Right lobe of liver (tissue), 6 donors: ENCODE data around the gene RIT1. TPM values are rescaled to one million over a fixed set of nuclear protein-coding genes. Genes with fewer than 3 reads are reported as not detected.
"Not testable (repeated sequence)": the region's sequence is repeated elsewhere in the genome, so short reads cannot be mapped to it uniquely, and the experiment has no call there.

Experiments used
- ATAC-seq, 4 donors: fragments of 200-7000 bp; cut with Tn5 transposase; one replicate each; pipeline ENCODE4 v1.9.1; 2020; ENCODE audit warnings: mild to moderate bottlenecking in 4 of 4, moderate library complexity in 4 of 4
- DNase-seq, 3 donors: peaks; one replicate each; pipeline ENCODE4 v3.0.0-alpha.2; 2020
- H3K27ac ChIP-seq, 3 donors: fragments of 200-600 bp; one replicate each; pipeline ENCODE4 v1.8.0; 2022
- H3K27me3 ChIP-seq, 2 donors: fragments of 200-600 bp; one replicate each; pipeline ENCODE4 v1.8.0; 2022
- H3K36me3 ChIP-seq, 4 donors: fragments of 200-600 bp; sonication (generic) in 1 of 4; one replicate each; pipeline versions ENCODE4 v1.5.1 to v1.8.0; 2017 to 2022; ENCODE audit warnings: control low read depth in 1 of 4
- H3K4me1 ChIP-seq, 4 donors: fragments of 200-600 bp; sonication (generic) in 1 of 4; one replicate each; pipeline versions ENCODE4 v1.5.1 to v1.8.0; 2017 to 2022; ENCODE audit warnings: control low read depth in 1 of 4
- H3K4me3 ChIP-seq, 3 donors: fragments of 200-600 bp; one replicate each; pipeline ENCODE4 v1.8.0; 2022
- H3K9me3 ChIP-seq, 4 donors: fragments of 200-600 bp; sonication (generic) in 1 of 4; one replicate each; pipeline versions ENCODE4 v1.5.1 to v1.8.0; 2017 to 2022; ENCODE audit warnings: control low read depth in 1 of 4
- POLR2A ChIP-seq: fragments of 450-650 bp; IDR thresholded peaks from one replicate; pipeline ENCODE4 v1.6.1; 2017; ENCODE audit warnings: antibody characterized with exemption, mild to moderate bottlenecking
- WGBS: methylation state at CpG from one replicate; pipeline ENCODE4 v1.1.6; 2018; ENCODE audit warnings: low coverage, low lambda C conversion rate; ENCODE audit not compliant: insufficient coverage; ENCODE audit errors: missing lambda C conversion rate; 5-methylcytosine and 5-hydroxymethylcytosine counted together
- intact Hi-C, 2 donors: fragments of 100-400 bp; cut with DNase I; formaldehyde crosslinking; loops; one replicate each; pipeline versions ENCODE4 v1.11.2 to v1.14.1; 2022
- total RNA-seq, 6 experiments: library from RNA; depleted of rRNA in 2 of 6; stranded (reverse); fragments of >200 nt in 2 of 6; fragmentation: NEBNext Ultra II Directional in 3 of 6; extraction: Animal tissue kit (Norgen Biotek cat#: 25700) in 3 of 6; gene quantifications; one replicate each; pipeline versions ENCODE4 v1.1.0 to v1.2.4, GENCODE V29; 2016 to 2023
- TF ChIP-seq, protein P1 (sequence below), 4 donors: fragments of 200-600 bp in 3 of 4; fragments of 450-650 bp in 1 of 4; IDR thresholded peaks; one replicate each; pipeline versions ENCODE4 v1.5.1 to v1.8.0; 2016 to 2022; ENCODE audit warnings: antibody characterized with exemption in 4 of 4, mild to moderate bottlenecking in 2 of 4
- donor health status: DM: no; HTN: yes; CAD: no.
- donor health status: DM: no; HTN: no; CAD: no.
- donor health status: DM: no; HTN: no; CAD: no.
- donor health status: DM: no; HTN: yes; CAD: no.
- donor health status: DM: no; HTN: yes; CAD: no.

The RIT1 gene
- total RNA-seq, 6 experiments from 2014 or later: 4.9 to 28.3 (median 11.3) TPM

DNA sequence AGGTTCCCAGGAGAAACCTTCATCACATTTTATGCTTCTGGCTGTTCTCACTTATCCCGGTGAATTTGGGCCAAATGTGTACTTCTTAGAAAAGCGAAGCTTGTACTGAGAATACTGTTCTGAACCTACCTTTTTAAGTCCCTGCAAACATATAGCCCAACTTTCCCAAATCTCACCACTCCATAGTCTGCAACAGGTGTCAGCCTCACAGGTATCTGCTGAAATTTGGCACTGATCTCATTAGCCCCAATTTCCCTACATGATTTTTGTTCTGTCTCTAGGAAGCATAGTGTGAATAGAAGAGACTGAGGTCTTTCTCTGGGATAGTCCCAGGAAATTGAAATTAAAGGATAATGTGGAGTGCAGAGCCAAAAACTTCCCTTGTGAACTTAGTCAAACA lies 11.5 kb downstream of the RIT1 start:
- intact Hi-C loops: no loop called here
- H3K27ac ChIP-seq: no peak overlapping the region
- no peak for ATAC-seq
- no peaks in the 10 kb centered on the region for H3K9me3 ChIP-seq
- no peak for TF ChIP-seq POLR2A
- TF ChIP-seq, protein P1, sequence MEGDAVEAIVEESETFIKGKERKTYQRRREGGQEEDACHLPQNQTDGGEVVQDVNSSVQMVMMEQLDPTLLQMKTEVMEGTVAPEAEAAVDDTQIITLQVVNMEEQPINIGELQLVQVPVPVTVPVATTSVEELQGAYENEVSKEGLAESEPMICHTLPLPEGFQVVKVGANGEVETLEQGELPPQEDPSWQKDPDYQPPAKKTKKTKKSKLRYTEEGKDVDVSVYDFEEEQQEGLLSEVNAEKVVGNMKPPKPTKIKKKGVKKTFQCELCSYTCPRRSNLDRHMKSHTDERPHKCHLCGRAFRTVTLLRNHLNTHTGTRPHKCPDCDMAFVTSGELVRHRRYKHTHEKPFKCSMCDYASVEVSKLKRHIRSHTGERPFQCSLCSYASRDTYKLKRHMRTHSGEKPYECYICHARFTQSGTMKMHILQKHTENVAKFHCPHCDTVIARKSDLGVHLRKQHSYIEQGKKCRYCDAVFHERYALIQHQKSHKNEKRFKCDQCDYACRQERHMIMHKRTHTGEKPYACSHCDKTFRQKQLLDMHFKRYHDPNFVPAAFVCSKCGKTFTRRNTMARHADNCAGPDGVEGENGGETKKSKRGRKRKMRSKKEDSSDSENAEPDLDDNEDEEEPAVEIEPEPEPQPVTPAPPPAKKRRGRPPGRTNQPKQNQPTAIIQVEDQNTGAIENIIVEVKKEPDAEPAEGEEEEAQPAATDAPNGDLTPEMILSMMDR (IDR thresholded peaks at IDR 0.05): no peak
- H3K27me3 ChIP-seq: no peaks in the 10 kb centered on the region
- H3K36me3 ChIP-seq: peaks cover 6 to 73% (median 41%) of the 10 kb centered on the region in 4 donors
- no peak for DNase-seq
- no peaks in the 10 kb centered on the region for H3K4me1 ChIP-seq
- WGBS: 100% methylated on average over 1 of the region's 2 CpGs
- no peak overlapping the region for H3K4me3 ChIP-seq

DNA sequence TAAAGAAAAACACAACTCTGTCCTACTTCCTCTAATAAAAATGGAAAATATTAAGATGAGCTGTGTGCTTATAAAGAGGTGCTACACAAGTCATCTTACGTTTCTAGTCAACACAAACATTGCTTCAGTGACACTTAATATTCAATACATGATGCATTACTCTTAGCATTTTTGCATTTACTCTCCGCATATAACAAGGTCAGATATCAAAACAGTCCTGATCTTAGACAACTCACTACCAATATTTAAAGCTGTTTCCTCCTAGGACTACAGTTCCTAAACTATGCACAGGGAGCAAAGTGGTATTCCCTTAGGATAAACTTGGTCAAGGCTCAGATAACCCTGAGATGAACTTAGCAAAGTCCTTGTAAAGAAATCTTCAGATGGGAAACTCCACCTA lies 12.3 kb downstream of the RIT1 start:
- intact Hi-C loops: no loop called here
- TF ChIP-seq, protein P1 (IDR thresholded peaks at IDR 0.05): no peak
- no peak for TF ChIP-seq POLR2A
- no peak for ATAC-seq
- H3K27me3 ChIP-seq: no peaks in the 10 kb centered on the region
- H3K9me3 ChIP-seq: no peaks in the 10 kb centered on the region
- no peaks in the 10 kb centered on the region for H3K4me1 ChIP-seq
- H3K36me3 ChIP-seq: peaks cover 6 to 66% (median 36%) of the 10 kb centered on the region in 4 donors
- 77% methylated on average over 2 of the region's 2 CpGs for WGBS
- no peak overlapping the region for H3K4me3 ChIP-seq
- H3K27ac ChIP-seq: no peak overlapping the region
- no peak for DNase-seq

DNA sequence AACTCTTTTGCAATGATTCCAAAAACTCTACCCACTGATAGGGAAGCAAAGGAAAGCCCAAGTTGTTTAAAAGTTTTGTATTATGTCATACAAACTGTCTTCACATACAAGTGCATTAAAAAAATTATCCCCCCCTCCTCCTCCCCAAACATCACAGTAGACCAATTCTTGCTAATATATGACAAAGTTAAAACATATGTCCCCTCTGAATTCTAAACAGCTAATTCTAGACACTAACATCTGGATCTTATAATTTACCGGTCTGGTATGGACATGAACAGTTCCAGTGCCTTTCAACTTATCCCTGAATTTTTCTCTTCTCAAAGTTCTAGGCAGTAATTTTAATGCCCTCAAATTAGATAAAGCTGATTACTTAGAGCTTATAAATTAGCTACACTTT lies 13.4 kb downstream of the RIT1 start:
- no peak for ATAC-seq
- no peaks in the 10 kb centered on the region for H3K27me3 ChIP-seq
- no peak overlapping the region for H3K4me3 ChIP-seq
- H3K36me3 ChIP-seq: peaks cover 6 to 56% (median 29%) of the 10 kb centered on the region in 4 donors
- H3K9me3 ChIP-seq: no peaks in the 10 kb centered on the region
- WGBS: 100% methylated on average over 1 of the region's 1 CpG
- no peaks in the 10 kb centered on the region for H3K4me1 ChIP-seq
- TF ChIP-seq, protein P1 (IDR thresholded peaks at IDR 0.05): no peak
- TF ChIP-seq POLR2A: no peak
- no peak overlapping the region for H3K27ac ChIP-seq
- intact Hi-C loops: no loop called here
- no peak for DNase-seq

DNA sequence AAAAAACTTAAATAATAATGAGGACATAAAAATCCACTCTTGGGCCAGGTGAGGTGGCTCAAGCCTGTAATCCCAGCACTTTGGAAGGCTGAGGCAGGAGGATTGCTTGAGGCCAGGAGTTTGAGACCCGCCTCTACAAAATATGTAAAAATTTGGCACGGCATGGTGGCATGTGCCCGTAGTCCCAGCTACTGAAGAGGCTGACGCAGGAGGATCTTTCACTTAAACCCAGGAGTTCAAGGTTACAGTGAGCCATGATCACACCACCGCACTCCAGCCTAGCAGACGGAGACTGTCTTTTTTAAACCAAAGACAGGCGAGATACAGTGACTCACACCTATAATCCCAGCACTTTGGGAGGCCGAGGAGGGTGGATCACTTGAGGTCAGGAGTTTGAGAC lies 14.7 kb downstream of the RIT1 start:
- ATAC-seq, H3K4me3 ChIP-seq, H3K27ac ChIP-seq, intact Hi-C loops, H3K9me3 ChIP-seq, H3K27me3 ChIP-seq, H3K4me1 ChIP-seq, DNase-seq: not testable (repeated sequence)
- 94% methylated on average over 3 of the region's 8 CpGs for WGBS
- peaks cover 3 to 43% (median 20%) of the 10 kb centered on the region in 4 donors for H3K36me3 ChIP-seq

DNA sequence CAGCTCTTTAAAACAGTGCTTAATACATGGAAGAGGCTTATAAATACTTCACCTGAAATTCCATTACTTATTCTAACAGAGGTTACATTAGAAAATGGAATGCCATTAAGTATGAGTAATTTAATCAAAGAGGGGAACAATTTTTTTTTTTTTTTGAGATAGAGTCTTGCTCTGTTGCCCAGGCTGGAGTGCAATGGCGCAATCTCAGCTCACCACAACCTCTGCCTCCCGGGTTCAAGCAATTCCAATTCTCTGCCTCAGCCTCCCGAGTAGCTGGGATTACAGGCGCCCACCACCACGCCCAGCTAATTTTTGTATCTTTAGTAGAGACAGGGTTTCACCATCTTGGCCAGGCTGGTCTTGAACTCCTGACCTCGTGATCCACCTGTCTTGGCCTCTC lies 15.5 kb downstream of the RIT1 start:
- ATAC-seq, intact Hi-C loops, H3K4me1 ChIP-seq, H3K27ac ChIP-seq, H3K4me3 ChIP-seq, H3K27me3 ChIP-seq, DNase-seq, H3K9me3 ChIP-seq: not testable (repeated sequence)
- WGBS: 94% methylated on average over 6 of the region's 6 CpGs
- peaks cover 0 to 34% (median 15%) of the 10 kb centered on the region in 4 donors for H3K36me3 ChIP-seq
